A549 treated with RU486 at 1 μM for 4 hours (cell line): ENCODE data around the gene ATP6V0C. TPM values are rescaled to one million over a fixed set of nuclear protein-coding genes. Genes with fewer than 3 reads are reported as not detected.

ENCODE experiments used
- total RNA-seq: library from RNA; stranded (reverse); fragments of 200-300 nt; extraction: Qiagen RNA extraction; gene quantifications from 5 replicates; pipeline ENCODE4 v1.2.3, GENCODE V29; 2022; ENCODE audit warnings: low read depth

Gene ATP6V0C
- 133 to 299 TPM (median 268 TPM) in 5 replicates for total RNA-seq

GRCh38 chr16:2513405-2514332 lies at the start of gene ATP6V0C:
Gene ATP6V0C (plus strand): TSS chr16:2513952. CDS start chr16:2514104, 152 bp downstream.

GRCh38 chr16:2471016-2471652 lies 42.6 kb upstream of the ATP6V0C start, which contains the start of gene NTN3:
Gene NTN3 (plus strand): TSS chr16:2471297. CDS start chr16:2471702, 405 bp downstream.

GRCh38 chr16:2474877-2475412 lies 38.8 kb upstream of the ATP6V0C start, which contains the start of gene TBC1D24:
Gene TBC1D24 (plus strand): TSS chr16:2475127. CDS start chr16:2496149, 21,022 bp downstream.

GRCh38 chr16:2520097-2520783 lies 6.5 kb downstream of the ATP6V0C start, which contains the start of gene AMDHD2:
Gene AMDHD2 (plus strand): TSS chr16:2520371. CDS start chr16:2520459, 88 bp downstream.

GRCh38 chr16:2531371-2531695 lies 17.6 kb downstream of the ATP6V0C start, which contains the start of gene CEMP1:
Gene CEMP1 (minus strand): TSS chr16:2531408. CDS start chr16:2531073, 335 bp downstream.

GRCh38 chr16:2537451-2538379 lies 24.0 kb downstream of the ATP6V0C start, which contains the start of gene PDPK1:
Gene PDPK1 (plus strand): TSS chr16:2538021. CDS start chr16:2538113, 92 bp downstream.

Other genes with a start within 250 kb of the ATP6V0C start
- gene RNPS1, start 245.8 kb upstream of the ATP6V0C start, total RNA-seq, result 263 to 286 TPM (median 267 TPM) in 5 replicates
- gene ABCA3, start 173.2 kb upstream of the ATP6V0C start, total RNA-seq, result 13.6 to 20.1 TPM (median 17.0 TPM) in 5 replicates
- 20.4 to 25.0 TPM (median 23.0 TPM) in 5 replicates for gene CCNF, start 84.5 kb upstream of the ATP6V0C start, total RNA-seq
- gene TEDC2, start 53.8 kb upstream of the ATP6V0C start, total RNA-seq, result 16.3 to 24.0 TPM (median 22.7 TPM) in 5 replicates
- gene NTN3, start 42.7 kb upstream of the ATP6V0C start, total RNA-seq, result 0.05 to 0.15 TPM in 2 of 5 replicates, not detected in the others
- gene TBC1D24, start 38.8 kb upstream of the ATP6V0C start, total RNA-seq, result 5.9 to 8.4 TPM (median 7.1 TPM) in 5 replicates
- gene AMDHD2, start 6.4 kb downstream of the ATP6V0C start, total RNA-seq, result 12.5 to 27.5 TPM (median 23.9 TPM) in 5 replicates
- gene CEMP1, start 17.5 kb downstream of the ATP6V0C start, total RNA-seq, result not detected in 5 replicates
- 15.7 to 21.6 TPM (median 20.2 TPM) in 5 replicates for gene PDPK1, start 24.1 kb downstream of the ATP6V0C start, total RNA-seq
- gene KCTD5, start 168.6 kb downstream of the ATP6V0C start, total RNA-seq, result 35.2 to 46.3 TPM (median 45.8 TPM) in 5 replicates
- 0.77 to 1.8 TPM (median 1.5 TPM) in 5 replicates for gene PRSS27, start 206.3 kb downstream of the ATP6V0C start, total RNA-seq
- 279 to 431 TPM (median 392 TPM) in 5 replicates for gene SRRM2, start 238.7 kb downstream of the ATP6V0C start, total RNA-seq